GM12892 (cell line): ENCODE results near the gene HOTAIR.

Experiments
- POLR2A ChIP-seq: IDR thresholded peaks from 2 replicates; pipeline ENCODE4 v1.6.1; 2011; ENCODE audit warnings: low read depth, low read length, control low read depth
- TAF1 ChIP-seq: IDR thresholded peaks from 2 replicates; pipeline ENCODE4 v1.6.1; 2011; ENCODE audit warnings: low read depth, mild to moderate bottlenecking, control low read depth, low read length, borderline replicate concordance

DNA sequence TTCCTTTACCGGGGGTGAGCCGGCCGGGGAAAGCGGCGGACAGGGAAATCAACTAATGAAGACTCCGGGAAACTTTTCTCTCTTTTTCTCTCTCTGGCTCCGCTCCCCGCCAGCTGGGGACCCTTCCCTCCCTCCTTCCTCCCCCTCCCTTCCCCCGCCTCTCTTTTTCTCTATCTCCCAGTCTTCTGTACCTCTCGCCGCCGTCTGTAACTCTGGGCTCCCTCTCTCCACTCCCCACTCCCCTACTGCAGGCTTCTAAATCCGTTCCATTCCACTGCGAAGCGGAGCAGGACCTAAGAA is 8.7 kb downstream of the HOTAIR start:
- no peak for TF ChIP-seq TAF1
- no peak for TF ChIP-seq POLR2A
